ENCODE results near the gene KY.

GRCh38 chr3:134598763-134599545 is 51.9 kb downstream of the KY start:
- TF ChIP-seq, protein P1, sequence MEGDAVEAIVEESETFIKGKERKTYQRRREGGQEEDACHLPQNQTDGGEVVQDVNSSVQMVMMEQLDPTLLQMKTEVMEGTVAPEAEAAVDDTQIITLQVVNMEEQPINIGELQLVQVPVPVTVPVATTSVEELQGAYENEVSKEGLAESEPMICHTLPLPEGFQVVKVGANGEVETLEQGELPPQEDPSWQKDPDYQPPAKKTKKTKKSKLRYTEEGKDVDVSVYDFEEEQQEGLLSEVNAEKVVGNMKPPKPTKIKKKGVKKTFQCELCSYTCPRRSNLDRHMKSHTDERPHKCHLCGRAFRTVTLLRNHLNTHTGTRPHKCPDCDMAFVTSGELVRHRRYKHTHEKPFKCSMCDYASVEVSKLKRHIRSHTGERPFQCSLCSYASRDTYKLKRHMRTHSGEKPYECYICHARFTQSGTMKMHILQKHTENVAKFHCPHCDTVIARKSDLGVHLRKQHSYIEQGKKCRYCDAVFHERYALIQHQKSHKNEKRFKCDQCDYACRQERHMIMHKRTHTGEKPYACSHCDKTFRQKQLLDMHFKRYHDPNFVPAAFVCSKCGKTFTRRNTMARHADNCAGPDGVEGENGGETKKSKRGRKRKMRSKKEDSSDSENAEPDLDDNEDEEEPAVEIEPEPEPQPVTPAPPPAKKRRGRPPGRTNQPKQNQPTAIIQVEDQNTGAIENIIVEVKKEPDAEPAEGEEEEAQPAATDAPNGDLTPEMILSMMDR (IDR thresholded peaks at IDR 0.05), result no peak
- no peak for TF ChIP-seq POLR2A (IDR thresholded peaks at IDR 0.05)
